NOMO-1 treated with dmso at 0.1 percent for 144 hours (cell line): ENCODE measurements around the gene DPP3.
A peak's percentile ranks its signal among the peaks of the same experiment; 100 is the strongest.

ENCODE experiments used
- DNase-seq: peaks from one replicate; lab custom pipeline; 2025; ENCODE audit not compliant: unreplicated experiment; lab: John Stamatoyannopoulos, UW

Gene DPP3

GRCh38 chr11:66464916-66465315 lies 15.3 kb upstream of the DPP3 start:
- no peak for DNase-seq

- DNase-seq = peak; percentile 34
Measured at GRCh38 chr11:66465373-66466224, 14.6 kb upstream of the DPP3 start.

- peak; percentile 70 for DNase-seq
Measured at GRCh38 chr11:66466225-66467033, 13.8 kb upstream of the DPP3 start, which contains the start of gene PELI3. PELI3 (plus strand) TSS chr11:66466905; CDS start chr11:66468129, 1,224 bp downstream.

GRCh38 chr11:66467034-66467659 lies 13.1 kb upstream of the DPP3 start:
- no peak for DNase-seq

GRCh38 chr11:66467756-66468155 lies 12.5 kb upstream of the DPP3 start:
- peak; percentile 50 for DNase-seq

GRCh38 chr11:66468691-66469090 lies 11.5 kb upstream of the DPP3 start:
- DNase-seq = no peak

GRCh38 chr11:66469441-66469840 lies 10.8 kb upstream of the DPP3 start:
- no peak for DNase-seq

- DNase-seq = no peak
Measured at GRCh38 chr11:66470015-66470414, 10.2 kb upstream of the DPP3 start.

- DNase-seq = no peak
Measured at GRCh38 chr11:66471142-66471541, 9.1 kb upstream of the DPP3 start.

GRCh38 chr11:66472054-66472453 lies 8.2 kb upstream of the DPP3 start:
- no peak for DNase-seq

GRCh38 chr11:66473167-66473566 lies 7.1 kb upstream of the DPP3 start:
- DNase-seq = no peak

- DNase-seq = no peak
Measured at GRCh38 chr11:66473608-66474515, 6.4 kb upstream of the DPP3 start.

- DNase-seq = no peak
Measured at GRCh38 chr11:66475349-66476172, 4.7 kb upstream of the DPP3 start.

- DNase-seq = no peak
Measured at GRCh38 chr11:66476173-66476840, 3.9 kb upstream of the DPP3 start.

GRCh38 chr11:66476841-66477251 lies 3.4 kb upstream of the DPP3 start:
- DNase-seq = no peak

- DNase-seq = no peak
Measured at GRCh38 chr11:66477263-66478201, 2.7 kb upstream of the DPP3 start.

- DNase-seq = no peak
Measured at GRCh38 chr11:66478729-66479393, 1.4 kb upstream of the DPP3 start.
